Activated CD8-positive, alpha-beta memory T cell treated with anti-CD3 and anti-CD28 coated beads, Interleukin-2, amount 10 ng/mL, durations not matched to agents 7 days and 5 days (primary cell): Measurements from ENCODE around the gene ZBED4. TPM values are rescaled to one million over a fixed set of nuclear protein-coding genes. Genes with fewer than 3 reads are reported as not detected.
A peak's percentile ranks its signal among the peaks of the same experiment; 100 is the strongest.

ENCODE experiments used
- ATAC-seq: fragments of 150-1000 bp; cut with Tn5 transposase; one replicate; pipeline ENCODE4 v1.10.0; 2021; ENCODE audit warnings: moderate library complexity
- CTCF ChIA-PET: fragments of 350-600 bp; sonication (Branson Sonifier 250); formaldehyde crosslinking; loops from one replicate; lab custom pipeline; 2021; ENCODE audit warnings: antibody characterized with exemption; lab: Charles Lee
- DNase-seq: peaks from one replicate; pipeline ENCODE4 v3.0.0-alpha.2; 2020
- H3K27ac Mint-ChIP-seq: one replicate; pipeline ENCODE4 v1.8.0; 2021; ENCODE audit warnings: mild to moderate bottlenecking, mixed read lengths
- H3K27me3 Mint-ChIP-seq: one replicate; pipeline ENCODE4 v1.8.0; 2021; ENCODE audit warnings: mixed read lengths
- H3K36me3 Mint-ChIP-seq: one replicate; pipeline ENCODE4 v1.8.0; 2021; ENCODE audit warnings: mild to moderate bottlenecking, mixed read lengths
- H3K4me1 Mint-ChIP-seq: one replicate; pipeline ENCODE4 v1.8.0; 2021; ENCODE audit warnings: mixed read lengths
- H3K4me3 Mint-ChIP-seq: one replicate; pipeline ENCODE4 v1.8.0; 2021; ENCODE audit warnings: mild to moderate bottlenecking, moderate library complexity, mixed read lengths
- H3K9me3 Mint-ChIP-seq: one replicate; pipeline ENCODE4 v1.8.0; 2022; ENCODE audit warnings: low read depth, mixed read lengths
- total RNA-seq, 2 experiments: library from RNA; stranded (reverse); gene quantifications; one replicate each; pipeline ENCODE4 v1.2.3, GENCODE V29; 2021

Gene ZBED4
- total RNA-seq, 2 experiments from 2014 or later, result 24.1 to 25.7 TPM

- H3K9me3 Mint-ChIP-seq, result no peaks in the 10 kb centered on the region
- H3K4me3 Mint-ChIP-seq, result peak overlapping the region; percentile 26
Measured at GRCh38 chr22:49933236-49934159, 79.9 kb downstream of the ZBED4 start.

GRCh38 chr22:49934160-49934890 is 80.7 kb downstream of the ZBED4 start:
- Mint-ChIP-seq H3K4me3 (peak overlapping the region; percentile 58), H3K4me1 (peaks cover 36% of the 10 kb centered on the region), H3K27me3 (no peaks in the 10 kb centered on the region), H3K9me3 (no peaks in the 10 kb centered on the region), H3K27ac (peak overlapping the region; percentile 15), H3K36me3 (no peaks in the 10 kb centered on the region)
- CTCF ChIA-PET, result interaction anchor here (4.6 kb wide), 1 partner anchor 96 kb away, joined by 48 read pairs; no protein-coding TSS in a partner anchor
- DNase-seq (no peak), ATAC-seq (no peak)

More at GRCh38 chr22:49933236-49934159, 79.9 kb downstream of the ZBED4 start:
- Mint-ChIP-seq H3K27ac (peak overlapping the region; percentile 68), H3K27me3 (no peaks in the 10 kb centered on the region), H3K36me3 (no peaks in the 10 kb centered on the region), H3K4me1 (peaks cover 36% of the 10 kb centered on the region)
- no peak for DNase-seq
- no peak for ATAC-seq
- CTCF ChIA-PET, result interaction anchor here (1.3 to 4.6 kb wide), 3 partner anchors 60 to 166 kb away, joined by 3 to 48 read pairs (median 7); no protein-coding TSS in a partner anchor

GRCh38 chr22:49934891-49935557 is 81.4 kb downstream of the ZBED4 start:
- Mint-ChIP-seq H3K36me3 (no peaks in the 10 kb centered on the region), H3K4me3 (peak overlapping the region; percentile 58), H3K27me3 (no peaks in the 10 kb centered on the region), H3K4me1 (peaks cover 37% of the 10 kb centered on the region), H3K9me3 (no peaks in the 10 kb centered on the region), H3K27ac (no peak overlapping the region)
- peak; percentile 91 for DNase-seq
- ATAC-seq, result peak; percentile 37
- CTCF ChIA-PET, result interaction anchor here (2.4 kb wide), 1 partner anchor 95 kb away, joined by 13 read pairs; no protein-coding TSS in a partner anchor

GRCh38 chr22:49935561-49935960 is 81.9 kb downstream of the ZBED4 start:
- H3K4me3 Mint-ChIP-seq, result no peak overlapping the region
- H3K27ac Mint-ChIP-seq, result no peak overlapping the region
- CTCF ChIA-PET, result interaction anchor here (0.7 to 2.4 kb wide), 5 partner anchors 20 to 389 kb away, joined by 3 to 13 read pairs (median 3); partner anchors contain the start of gene PIM3
- DNase-seq (no peak), ATAC-seq (no peak)
- H3K27me3 Mint-ChIP-seq, result no peaks in the 10 kb centered on the region
- H3K4me1 Mint-ChIP-seq, result peaks cover 32% of the 10 kb centered on the region
- no peaks in the 10 kb centered on the region for H3K9me3 Mint-ChIP-seq
- H3K36me3 Mint-ChIP-seq, result no peaks in the 10 kb centered on the region

- ATAC-seq (peak; percentile 88), DNase-seq (peak; percentile 95)
- Mint-ChIP-seq H3K36me3 (peaks cover 2% of the 10 kb centered on the region), H3K27ac (peak overlapping the region; percentile 84), H3K27me3 (no peaks in the 10 kb centered on the region), H3K9me3 (peaks cover 3% of the 10 kb centered on the region), H3K4me1 (peaks cover 25% of the 10 kb centered on the region), H3K4me3 (peak overlapping the region; percentile 36)
- CTCF ChIA-PET, result interaction anchor here (0.6 to 2.4 kb wide), 6 partner anchors 19 to 389 kb away, joined by 3 to 13 read pairs (median 3); partner anchors contain the start of gene PIM3
Measured at GRCh38 chr22:49936018-49936972, 82.7 kb downstream of the ZBED4 start.

- Mint-ChIP-seq H3K27me3 (no peaks in the 10 kb centered on the region), H3K9me3 (peaks cover 3% of the 10 kb centered on the region), H3K4me3 (peak overlapping the region; percentile 36), H3K4me1 (peaks cover 19% of the 10 kb centered on the region), H3K27ac (peak overlapping the region; percentile 84), H3K36me3 (peaks cover 2% of the 10 kb centered on the region)
- CTCF ChIA-PET, result interaction anchor here (2.4 kb wide), 1 partner anchor 93 kb away, joined by 13 read pairs; no protein-coding TSS in a partner anchor
- ATAC-seq (no peak), DNase-seq (no peak)
Measured at GRCh38 chr22:49936973-49937757, 83.5 kb downstream of the ZBED4 start.

GRCh38 chr22:49937758-49938564 is 84.3 kb downstream of the ZBED4 start:
- DNase-seq (no peak), ATAC-seq (no peak)
- Mint-ChIP-seq H3K27ac (peak overlapping the region; percentile 40), H3K27me3 (no peaks in the 10 kb centered on the region), H3K4me3 (no peak overlapping the region), H3K9me3 (peaks cover 3% of the 10 kb centered on the region), H3K4me1 (peaks cover 16% of the 10 kb centered on the region), H3K36me3 (peaks cover 2% of the 10 kb centered on the region)
- CTCF ChIA-PET, result interaction anchor here (2.4 kb wide), 1 partner anchor 92 kb away, joined by 13 read pairs; no protein-coding TSS in a partner anchor

GRCh38 chr22:49938565-49939136 is 85.0 kb downstream of the ZBED4 start:
- Mint-ChIP-seq H3K36me3 (peaks cover 2% of the 10 kb centered on the region), H3K27ac (no peak overlapping the region), H3K4me3 (no peak overlapping the region), H3K9me3 (peaks cover 3% of the 10 kb centered on the region), H3K4me1 (peaks cover 10% of the 10 kb centered on the region), H3K27me3 (no peaks in the 10 kb centered on the region)
- CTCF ChIA-PET, result no interaction called here
- ATAC-seq, result no peak
- DNase-seq, result no peak
